AG08395 (cell line): ENCODE data around the gene ASCL2.

ENCODE experiments used
- DNase-seq: peaks from one replicate; pipeline ENCODE4 v3.0.0; 2012; ENCODE audit warnings: mixed read lengths, low spot score

The ASCL2 gene

DNA sequence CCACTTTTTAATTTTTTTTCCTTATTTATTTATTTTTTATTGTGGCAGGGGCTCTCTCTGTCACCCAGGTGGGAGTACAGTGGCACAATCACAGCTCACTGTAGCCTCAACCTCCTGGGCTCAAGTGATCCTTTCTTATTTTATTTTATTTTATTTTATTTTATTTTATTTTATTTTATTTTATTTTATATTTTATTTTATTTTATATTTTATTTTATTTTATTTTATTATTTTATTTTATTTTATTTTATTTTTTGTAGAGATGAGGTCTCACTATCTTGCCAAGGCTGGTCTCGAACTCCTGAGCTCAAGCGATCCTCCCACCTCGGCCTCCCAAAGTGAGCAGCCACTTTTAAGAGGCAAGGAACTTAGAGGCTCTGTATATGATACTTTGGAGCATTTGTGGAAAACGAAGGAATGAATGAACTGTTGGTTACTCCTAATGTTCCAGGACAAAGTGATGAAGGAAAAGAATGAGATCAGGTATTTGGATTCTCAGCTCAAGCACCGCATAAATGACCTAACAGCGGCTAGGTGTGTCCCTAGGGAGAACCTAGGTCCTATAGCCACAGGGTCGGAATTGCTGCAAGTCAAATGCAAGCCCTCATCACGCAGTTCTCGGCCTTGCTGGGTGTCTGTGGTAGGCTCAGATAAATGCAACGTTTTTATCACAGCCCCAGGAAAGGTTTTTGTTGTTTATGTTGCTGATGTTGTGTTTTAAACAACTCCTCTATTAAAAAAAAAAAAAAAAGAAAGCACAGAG lies 36.5 kb downstream of the ASCL2 start:
- DNase-seq: no peak

GRCh38 chr11:2229713-2230297 lies 40.6 kb downstream of the ASCL2 start:
- DNase-seq: no peak

GRCh38 chr11:2224254-2224653 lies 46.1 kb downstream of the ASCL2 start:
- DNase-seq: no peak

DNA sequence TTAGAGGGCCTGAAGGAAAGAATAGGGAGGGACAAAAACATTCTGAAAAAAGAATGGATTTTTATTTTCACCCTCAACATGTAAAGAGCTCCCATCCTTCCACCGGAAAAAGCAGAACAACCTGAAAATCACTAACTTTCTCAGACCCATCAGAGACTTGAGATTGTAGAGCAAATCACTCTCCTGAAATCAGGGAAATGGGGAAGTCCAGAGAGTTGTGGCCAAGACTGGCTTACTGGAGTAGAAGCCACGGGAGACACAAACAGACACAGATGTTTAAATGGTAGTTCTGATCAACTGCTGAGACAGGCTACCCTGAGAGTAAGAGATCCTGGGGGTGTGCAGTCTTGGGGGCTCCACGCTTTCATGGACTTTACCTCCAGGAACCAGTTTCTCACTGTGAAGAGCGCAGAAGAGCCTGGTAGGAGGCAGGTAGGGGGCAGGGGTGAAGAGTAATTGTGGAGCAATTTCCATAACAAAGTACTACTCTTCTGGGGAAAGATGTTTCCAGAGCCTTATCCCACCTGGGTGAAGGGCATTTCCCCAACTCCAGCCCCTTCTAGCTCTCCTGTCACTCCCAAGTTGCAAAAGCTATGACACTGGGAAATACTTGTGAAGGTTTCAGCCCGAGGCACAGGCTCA lies 47.1 kb downstream of the ASCL2 start:
- DNase-seq: no peak

- DNase-seq: no peak
These were observed 47.9 kb downstream of the ASCL2 start for GRCh38 chr11:2222451-2222850.

- DNase-seq: no peak
These were observed 48.8 kb downstream of the ASCL2 start for GRCh38 chr11:2221591-2221990.

- no peak for DNase-seq
These were observed 49.4 kb downstream of the ASCL2 start for GRCh38 chr11:2221024-2221423.

DNA sequence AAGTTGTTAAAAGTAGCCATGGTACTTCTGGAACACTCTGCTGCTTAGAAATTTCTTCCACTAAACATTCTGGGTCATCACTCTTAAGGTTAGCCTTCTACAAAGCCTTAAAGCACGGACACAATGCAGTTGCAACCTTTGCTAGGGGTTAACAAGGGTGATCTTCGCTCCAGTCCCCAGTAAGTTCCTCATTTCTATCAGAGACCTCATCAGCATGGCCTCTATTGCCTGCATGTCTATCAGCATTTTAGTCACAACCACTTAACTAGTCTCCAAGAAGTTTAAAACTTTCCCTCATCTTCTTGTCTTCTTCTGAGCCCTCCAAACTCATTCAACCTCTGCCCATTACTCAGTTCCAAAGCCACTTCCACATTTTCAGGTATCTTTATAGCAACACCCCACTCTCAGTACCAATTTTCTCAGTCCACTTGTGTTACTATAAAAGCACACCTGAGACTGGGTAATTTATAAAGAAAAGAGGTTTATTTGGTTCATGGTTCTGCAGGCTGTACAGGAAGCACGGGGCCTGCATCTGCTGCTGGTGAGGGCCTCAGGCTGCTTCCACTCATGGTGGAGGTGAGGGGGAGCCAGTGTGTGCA lies 50.1 kb downstream of the ASCL2 start:
- no peak for DNase-seq

- no peak for DNase-seq
These were observed 50.9 kb downstream of the ASCL2 start for GRCh38 chr11:2219318-2220017.
